ENCODE results near the gene HES7.

Gene HES7

GRCh38 chr17:8153957-8154607 lies 30.2 kb upstream of the HES7 start:
- Histone ChIP-seq H3K79me1 (ENCODE audit: low read length) (peaks cover 12% of the 10 kb centered on the region), H3K4me3 (ENCODE audit: low read length) (no peak overlapping the region), H2BK5ac (ENCODE audit: low read length) (peak overlapping the region; percentile 72), H4K8ac (ENCODE audit: low read depth, low read length) (no peak overlapping the region), H3K9ac (ENCODE audit: low read length) (peak overlapping the region; percentile 66), H3K18ac (ENCODE audit: low read length) (no peak overlapping the region), H3K27me3 (ENCODE audit: insufficient read depth, low read length, poor library complexity) (no peaks in the 10 kb centered on the region), H2BK15ac (replicated peaks; ENCODE audit: low read depth) (no peak overlapping the region), H3K79me2 (ENCODE audit: control insufficient read depth, insufficient read depth, low read length) (peaks cover 2% of the 10 kb centered on the region), H2AK5ac (ENCODE audit: low read length) (no peak overlapping the region), H3K4me2 (ENCODE audit: low read length) (peak overlapping the region; percentile 60), H3K4ac (ENCODE audit: low read depth, low read length) (no peak overlapping the region), H3K23ac (ENCODE audit: low read length) (no peak overlapping the region), H3K56ac (ENCODE audit: low read length) (peak overlapping the region; percentile 83), H4K5ac (ENCODE audit: low read length) (no peak overlapping the region), H3K4me1 (ENCODE audit: control insufficient read depth, low read depth, low read length) (peaks cover 18% of the 10 kb centered on the region), H3K36me3 (ENCODE audit: control insufficient read depth, insufficient read depth, low read length) (peaks cover 2% of the 10 kb centered on the region), H3K27ac (ENCODE audit: low read depth, low read length) (peak overlapping the region; percentile 3), H2BK120ac (ENCODE audit: low read depth, low read length) (no peak overlapping the region)
- no CpG with 5 or more reads among the region's 22 CpGs for WGBS (ENCODE audit: extremely low coverage, insufficient coverage, low lambda C conversion rate)
- DNase-seq = peak; percentile 98

GRCh38 chr17:8153525-8153956 lies 29.6 kb upstream of the HES7 start:
- Histone ChIP-seq H2BK5ac (ENCODE audit: low read length) (no peak overlapping the region), H3K56ac (ENCODE audit: low read length) (peak overlapping the region; percentile 4), H3K9ac (ENCODE audit: low read length) (no peak overlapping the region), H3K4me1 (ENCODE audit: control insufficient read depth, low read depth, low read length) (peaks cover 18% of the 10 kb centered on the region), H3K79me1 (ENCODE audit: low read length) (peaks cover 12% of the 10 kb centered on the region), H3K4ac (ENCODE audit: low read depth, low read length) (no peak overlapping the region), H3K79me2 (ENCODE audit: control insufficient read depth, insufficient read depth, low read length) (peaks cover 2% of the 10 kb centered on the region), H4K8ac (ENCODE audit: low read depth, low read length) (no peak overlapping the region), H3K23ac (ENCODE audit: low read length) (no peak overlapping the region), H2BK15ac (replicated peaks; ENCODE audit: low read depth) (no peak overlapping the region), H3K36me3 (ENCODE audit: control insufficient read depth, insufficient read depth, low read length) (peaks cover 2% of the 10 kb centered on the region), H4K5ac (ENCODE audit: low read length) (no peak overlapping the region), H3K18ac (ENCODE audit: low read length) (no peak overlapping the region), H3K27me3 (ENCODE audit: insufficient read depth, low read length, poor library complexity) (no peaks in the 10 kb centered on the region), H2BK120ac (ENCODE audit: low read depth, low read length) (no peak overlapping the region), H3K27ac (ENCODE audit: low read depth, low read length) (no peak overlapping the region), H3K4me2 (ENCODE audit: low read length) (no peak overlapping the region), H2AK5ac (ENCODE audit: low read length) (no peak overlapping the region), H3K4me3 (ENCODE audit: low read length) (no peak overlapping the region)
- WGBS (ENCODE audit: extremely low coverage, insufficient coverage, low lambda C conversion rate) = no CpG with 5 or more reads among the region's 13 CpGs
- DNase-seq = peak; percentile 72

- Histone ChIP-seq H4K8ac (ENCODE audit: low read depth, low read length) (no peak overlapping the region), H2BK15ac (replicated peaks; ENCODE audit: low read depth) (no peak overlapping the region), H3K27ac (ENCODE audit: low read depth, low read length) (no peak overlapping the region), H3K23ac (ENCODE audit: low read length) (no peak overlapping the region), H3K4me3 (ENCODE audit: low read length) (no peak overlapping the region), H3K9ac (ENCODE audit: low read length) (peak overlapping the region; percentile 40), H3K4me1 (ENCODE audit: control insufficient read depth, low read depth, low read length) (peaks cover 18% of the 10 kb centered on the region), H3K4me2 (ENCODE audit: low read length) (no peak overlapping the region), H3K4ac (ENCODE audit: low read depth, low read length) (no peak overlapping the region), H3K79me1 (ENCODE audit: low read length) (peaks cover 12% of the 10 kb centered on the region), H3K79me2 (ENCODE audit: control insufficient read depth, insufficient read depth, low read length) (peaks cover 2% of the 10 kb centered on the region), H2BK5ac (ENCODE audit: low read length) (no peak overlapping the region), H3K56ac (ENCODE audit: low read length) (peak overlapping the region; percentile 44), H2BK120ac (ENCODE audit: low read depth, low read length) (no peak overlapping the region), H3K18ac (ENCODE audit: low read length) (no peak overlapping the region), H2AK5ac (ENCODE audit: low read length) (no peak overlapping the region), H3K36me3 (ENCODE audit: control insufficient read depth, insufficient read depth, low read length) (peaks cover 2% of the 10 kb centered on the region), H4K5ac (ENCODE audit: low read length) (no peak overlapping the region), H3K27me3 (ENCODE audit: insufficient read depth, low read length, poor library complexity) (no peaks in the 10 kb centered on the region)
- DNase-seq = no peak
- no CpG with 5 or more reads among the region's 7 CpGs for WGBS (ENCODE audit: extremely low coverage, insufficient coverage, low lambda C conversion rate)
These were observed 29.1 kb upstream of the HES7 start for GRCh38 chr17:8153031-8153451.

GRCh38 chr17:8152112-8152775 lies 28.3 kb upstream of the HES7 start, which contains the start of gene PER1:
Gene PER1, minus strand, starts transcription at chr17:8152404. Its CDS starts 1,698 bp downstream, at chr17:8150706.
- Histone ChIP-seq H4K5ac (ENCODE audit: low read length) (no peak within 1 kb of the TSS), H3K79me2 (ENCODE audit: control insufficient read depth, insufficient read depth, low read length) (peaks cover 2% of the 10 kb centered on the region), H3K18ac (ENCODE audit: low read length) (no peak within 1 kb of the TSS), H3K27me3 (ENCODE audit: insufficient read depth, low read length, poor library complexity) (no peaks in the 10 kb centered on the region), H4K8ac (ENCODE audit: low read depth, low read length) (no peak within 1 kb of the TSS), H3K4me3 (ENCODE audit: low read length) (peak within 1 kb of the TSS; percentile 60), H3K4me1 (ENCODE audit: control insufficient read depth, low read depth, low read length) (peaks cover 18% of the 10 kb centered on the region), H3K23ac (ENCODE audit: low read length) (no peak within 1 kb of the TSS), H2BK5ac (ENCODE audit: low read length) (no peak within 1 kb of the TSS), H3K4ac (ENCODE audit: low read depth, low read length) (peak within 1 kb of the TSS; percentile 39), H3K4me2 (ENCODE audit: low read length) (peak within 1 kb of the TSS; percentile 81), H3K79me1 (ENCODE audit: low read length) (peaks cover 12% of the 10 kb centered on the region), H3K36me3 (ENCODE audit: control insufficient read depth, insufficient read depth, low read length) (peaks cover 2% of the 10 kb centered on the region), H3K27ac (ENCODE audit: low read depth, low read length) (no peak within 1 kb of the TSS), H2BK15ac (replicated peaks; ENCODE audit: low read depth) (no peak within 1 kb of the TSS), H2BK120ac (ENCODE audit: low read depth, low read length) (no peak within 1 kb of the TSS), H3K56ac (ENCODE audit: low read length) (peak within 1 kb of the TSS; percentile 87), H3K9ac (ENCODE audit: low read length) (peak within 1 kb of the TSS; percentile 81), H2AK5ac (ENCODE audit: low read length) (no peak within 1 kb of the TSS)
- peak; percentile 95 for DNase-seq
- WGBS (ENCODE audit: extremely low coverage, insufficient coverage, low lambda C conversion rate) = no CpG with 5 or more reads among the region's 42 CpGs

- H3K18ac ChIP-seq (ENCODE audit: low read length) = no peak overlapping the region
- peaks cover 2% of the 10 kb centered on the region for H3K36me3 ChIP-seq (ENCODE audit: control insufficient read depth, insufficient read depth, low read length)
- H3K79me2 ChIP-seq (ENCODE audit: control insufficient read depth, insufficient read depth, low read length) = peaks cover 2% of the 10 kb centered on the region
- peak overlapping the region; percentile 87 for H3K56ac ChIP-seq (ENCODE audit: low read length)
- H3K4me2 ChIP-seq (ENCODE audit: low read length) = peak overlapping the region; percentile 81
- no peak overlapping the region for H2BK120ac ChIP-seq (ENCODE audit: low read depth, low read length)
- no peak overlapping the region for H4K5ac ChIP-seq (ENCODE audit: low read length)
- H3K27ac ChIP-seq (ENCODE audit: low read depth, low read length) = no peak overlapping the region
- H3K4me1 ChIP-seq (ENCODE audit: control insufficient read depth, low read depth, low read length) = peaks cover 18% of the 10 kb centered on the region
- peak overlapping the region; percentile 81 for H3K9ac ChIP-seq (ENCODE audit: low read length)
- WGBS (ENCODE audit: extremely low coverage, insufficient coverage, low lambda C conversion rate) = no CpG with 5 or more reads among the region's 22 CpGs
- peak overlapping the region; percentile 60 for H3K4me3 ChIP-seq (ENCODE audit: low read length)
- no peak overlapping the region for H2AK5ac ChIP-seq (ENCODE audit: low read length)
- DNase-seq = peak; percentile 69
- H2BK15ac ChIP-seq (replicated peaks; ENCODE audit: low read depth) = no peak overlapping the region
- H3K79me1 ChIP-seq (ENCODE audit: low read length) = peaks cover 12% of the 10 kb centered on the region
- H2BK5ac ChIP-seq (ENCODE audit: low read length) = no peak overlapping the region
- H3K27me3 ChIP-seq (ENCODE audit: insufficient read depth, low read length, poor library complexity) = no peaks in the 10 kb centered on the region
- no peak overlapping the region for H4K8ac ChIP-seq (ENCODE audit: low read depth, low read length)
- no peak overlapping the region for H3K23ac ChIP-seq (ENCODE audit: low read length)
- peak overlapping the region; percentile 39 for H3K4ac ChIP-seq (ENCODE audit: low read depth, low read length)
These were observed 27.8 kb upstream of the HES7 start for GRCh38 chr17:8151641-8152111.

Data from mesendoderm (in vitro differentiated cells).